ENCODE measurements around the gene PTGFRN. TPM values are rescaled to one million over a fixed set of nuclear protein-coding genes. Genes with fewer than 3 reads are reported as not detected.

Gene PTGFRN
- total RNA-seq, 1 donor: 40.2 TPM

DNA sequence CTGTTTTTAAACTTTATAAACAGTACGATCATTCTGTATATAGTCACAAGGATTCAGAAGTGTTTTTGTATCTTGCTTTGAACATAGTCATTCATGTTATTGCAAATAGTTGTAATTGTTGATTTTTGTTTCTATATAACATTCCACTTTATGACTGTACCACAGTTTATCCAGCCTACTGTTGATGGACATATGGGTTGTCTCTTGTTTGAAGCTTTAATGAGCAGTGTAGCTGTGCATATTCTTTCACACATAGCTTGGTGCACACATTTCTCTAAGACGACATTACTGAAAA, 98.0 kb downstream of the PTGFRN start:
- Histone ChIP-seq H3K79me2 (ENCODE audit: insufficient read depth, low read length) (no peaks in the 10 kb centered on the region), H3K4me2 (ENCODE audit: insufficient read depth, low read length) (no peak overlapping the region), H3K4me1 (ENCODE audit: insufficient read depth, low read length) (no peaks in the 10 kb centered on the region), H3K27ac (ENCODE audit: low read depth, low read length) (no peak overlapping the region), H3K9me3 (ENCODE audit: low read depth, low read length) (no peaks in the 10 kb centered on the region), H3K27me3 (ENCODE audit: insufficient read depth, low read length) (no peaks in the 10 kb centered on the region), H4K20me1 (ENCODE audit: insufficient read depth, low read length) (no peaks in the 10 kb centered on the region), H3K4me3 (ENCODE audit: insufficient read depth, low read length) (no peak overlapping the region), H2AFZ (ENCODE audit: low read length) (no peak overlapping the region), H3K36me3 (ENCODE audit: insufficient read depth, low read length) (no peaks in the 10 kb centered on the region)
- TF ChIP-seq CTCF (IDR thresholded peaks at IDR 0.05; ENCODE audit: extremely low read depth, low read depth, low read length): no peak
- no peak for DNase-seq (ENCODE audit: insufficient read length, low spot score, missing footprints)

- Histone ChIP-seq H3K79me2 (ENCODE audit: insufficient read depth, low read length) (no peaks in the 10 kb centered on the region), H3K4me3 (ENCODE audit: insufficient read depth, low read length) (no peak overlapping the region), H3K4me1 (ENCODE audit: insufficient read depth, low read length) (no peaks in the 10 kb centered on the region), H3K27me3 (ENCODE audit: insufficient read depth, low read length) (no peaks in the 10 kb centered on the region), H3K9me3 (ENCODE audit: low read depth, low read length) (no peaks in the 10 kb centered on the region), H4K20me1 (ENCODE audit: insufficient read depth, low read length) (no peaks in the 10 kb centered on the region), H3K4me2 (ENCODE audit: insufficient read depth, low read length) (no peak overlapping the region), H3K36me3 (ENCODE audit: insufficient read depth, low read length) (no peaks in the 10 kb centered on the region), H3K27ac (ENCODE audit: low read depth, low read length) (no peak overlapping the region), H2AFZ (ENCODE audit: low read length) (no peak overlapping the region)
- no peak for DNase-seq (ENCODE audit: insufficient read length, low spot score, missing footprints)
- TF ChIP-seq CTCF (IDR thresholded peaks at IDR 0.05; ENCODE audit: extremely low read depth, low read depth, low read length): no peak
Observed at GRCh38 chr1:117008656-117009055, 98.9 kb downstream of the PTGFRN start.

DNA sequence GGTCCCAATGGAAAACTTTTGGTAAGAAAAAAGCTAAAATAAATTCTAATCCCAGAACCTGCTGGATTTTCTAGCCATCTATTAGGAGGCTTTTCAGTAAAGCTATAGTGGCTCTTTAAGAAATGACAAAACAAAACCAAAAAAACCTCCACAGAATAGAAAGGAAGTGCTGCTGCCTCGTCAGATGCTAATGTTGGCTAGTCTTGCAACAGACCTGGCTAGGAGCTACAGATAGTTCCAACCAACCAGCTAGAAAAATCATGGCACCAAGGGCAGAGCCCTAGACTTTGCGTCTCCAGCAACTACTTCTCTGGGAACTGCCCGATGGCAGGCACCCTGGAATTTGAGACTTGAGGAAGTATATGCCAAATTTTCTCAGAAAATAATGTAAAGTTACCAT, 99.4 kb downstream of the PTGFRN start:
- no peaks in the 10 kb centered on the region for H4K20me1 ChIP-seq (ENCODE audit: insufficient read depth, low read length)
- H3K9me3 ChIP-seq (ENCODE audit: low read depth, low read length): no peaks in the 10 kb centered on the region
- no peaks in the 10 kb centered on the region for H3K27me3 ChIP-seq (ENCODE audit: insufficient read depth, low read length)
- H3K79me2 ChIP-seq (ENCODE audit: insufficient read depth, low read length): no peaks in the 10 kb centered on the region
- H3K27ac ChIP-seq (ENCODE audit: low read depth, low read length): no peak overlapping the region
- H2AFZ ChIP-seq (ENCODE audit: low read length): no peak overlapping the region
- peaks cover under 1% of the 10 kb centered on the region for H3K4me1 ChIP-seq (ENCODE audit: insufficient read depth, low read length)
- DNase-seq (ENCODE audit: insufficient read length, low spot score, missing footprints): no peak
- TF ChIP-seq CTCF (IDR thresholded peaks at IDR 0.05; ENCODE audit: extremely low read depth, low read depth, low read length): no peak
- H3K4me3 ChIP-seq (ENCODE audit: insufficient read depth, low read length): no peak overlapping the region
- H3K36me3 ChIP-seq (ENCODE audit: insufficient read depth, low read length): no peaks in the 10 kb centered on the region
- H3K4me2 ChIP-seq (ENCODE audit: insufficient read depth, low read length): no peak overlapping the region

GRCh38 chr1:117010310-117010969, 100.7 kb downstream of the PTGFRN start:
- no peak overlapping the region for H2AFZ ChIP-seq (ENCODE audit: low read length)
- H3K4me1 ChIP-seq (ENCODE audit: insufficient read depth, low read length): peaks cover 4% of the 10 kb centered on the region
- no peaks in the 10 kb centered on the region for H3K36me3 ChIP-seq (ENCODE audit: insufficient read depth, low read length)
- no peak overlapping the region for H3K27ac ChIP-seq (ENCODE audit: low read depth, low read length)
- no peaks in the 10 kb centered on the region for H4K20me1 ChIP-seq (ENCODE audit: insufficient read depth, low read length)
- H3K79me2 ChIP-seq (ENCODE audit: insufficient read depth, low read length): no peaks in the 10 kb centered on the region
- no peaks in the 10 kb centered on the region for H3K27me3 ChIP-seq (ENCODE audit: insufficient read depth, low read length)
- no peak overlapping the region for H3K4me2 ChIP-seq (ENCODE audit: insufficient read depth, low read length)
- no peak overlapping the region for H3K4me3 ChIP-seq (ENCODE audit: insufficient read depth, low read length)
- DNase-seq (ENCODE audit: insufficient read length, low spot score, missing footprints): no peak
- no peak for TF ChIP-seq CTCF (IDR thresholded peaks at IDR 0.05; ENCODE audit: extremely low read depth, low read depth, low read length)
- no peaks in the 10 kb centered on the region for H3K9me3 ChIP-seq (ENCODE audit: low read depth, low read length)

Measured in osteoblast (primary cell).